GM12874 (cell line): ENCODE measurements around the gene MAP2.

Experiments used
- CTCF ChIP-seq: IDR thresholded peaks from 2 replicates; pipeline ENCODE4 v1.5.1; 2011; ENCODE audit warnings: low read depth, mild to moderate bottlenecking, control low read depth, low read length, moderate library complexity; ENCODE audit not compliant: insufficient read depth

Gene MAP2

GRCh38 chr2:209637293-209637692 is 213.4 kb downstream of the MAP2 start:
- no peak for TF ChIP-seq CTCF

GRCh38 chr2:209638346-209638745 is 214.5 kb downstream of the MAP2 start:
- TF ChIP-seq CTCF, result no peak

GRCh38 chr2:209640358-209640757 is 216.5 kb downstream of the MAP2 start:
- no peak for TF ChIP-seq CTCF

GRCh38 chr2:209642146-209642820 is 218.4 kb downstream of the MAP2 start:
- no peak for TF ChIP-seq CTCF

- TF ChIP-seq CTCF, result no peak
These were observed 221.0 kb downstream of the MAP2 start for GRCh38 chr2:209644842-209645241.

GRCh38 chr2:209648714-209649113 is 224.9 kb downstream of the MAP2 start:
- no peak for TF ChIP-seq CTCF

- no peak for TF ChIP-seq CTCF
These were observed 229.3 kb downstream of the MAP2 start for GRCh38 chr2:209653134-209653533.
